ENCODE measurements around the gene PITPNM1. TPM values are rescaled to one million over a fixed set of nuclear protein-coding genes. Genes with fewer than 3 reads are reported as not detected.
"Not testable (repeated sequence)": the region's sequence is repeated elsewhere in the genome, so short reads cannot be mapped to it uniquely, and the experiment has no call there.

PITPNM1 gene
- total and polyA plus RNA-seq, 7 donors = 3.2 to 69.1 (median 16.0) TPM

DNA sequence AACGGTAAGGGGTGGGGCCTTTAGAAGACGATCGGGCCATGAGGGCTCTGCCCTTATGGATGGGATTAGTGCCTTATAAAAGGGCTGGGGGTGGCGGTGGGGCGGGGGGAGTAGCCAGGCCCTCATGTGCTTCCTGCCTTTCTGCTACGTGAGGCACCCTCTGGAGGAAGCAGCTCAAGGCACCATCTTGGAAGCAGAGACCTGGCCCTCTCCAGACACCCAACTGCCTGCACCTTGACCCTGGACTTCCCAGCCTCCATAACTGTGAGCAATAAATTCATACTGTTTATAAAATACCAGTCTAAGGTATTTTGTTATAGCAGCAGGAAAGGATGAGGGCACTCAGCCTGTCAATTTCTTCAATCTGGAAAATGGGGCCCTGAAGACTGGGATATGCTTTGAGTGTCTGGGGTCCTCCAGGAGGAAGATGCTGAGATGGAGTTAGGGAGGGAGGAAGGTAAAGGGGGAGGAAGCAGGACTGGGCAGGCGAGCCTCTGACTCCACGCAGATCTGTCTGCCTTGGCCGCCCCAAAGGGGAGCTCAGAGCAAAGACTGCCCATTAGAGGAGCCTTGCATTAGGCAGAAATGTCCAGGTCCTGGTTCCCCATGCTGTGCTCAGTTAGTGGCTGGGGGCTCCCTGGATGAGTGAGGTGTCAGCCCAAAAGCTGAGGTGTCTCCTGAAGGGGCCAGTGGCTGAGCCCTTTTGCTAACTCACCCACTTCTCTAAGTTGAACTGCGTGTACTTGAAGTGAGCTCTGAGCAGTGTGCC, 12.8 kb upstream of the PITPNM1 start:
- intact Hi-C loops (cut with DNase I) = no loop called here
- Histone ChIP-seq H3K4me3 (no peak overlapping the region), H3K27me3 (peaks cover 0 to 8% (median 0%) of the 10 kb centered on the region in 3 donors), H3K36me3 (no peaks in the 10 kb centered on the region), H3K9me3 (no peaks in the 10 kb centered on the region), H3K27ac (no peak overlapping the region), H3K4me1 (no peaks in the 10 kb centered on the region)
- WGBS, 2 donors = 88 to 91% methylated on average over 10 of the region's 10 CpGs
- DNase-seq = peak; percentile 54
- TF ChIP-seq POLR2A (IDR thresholded peaks at IDR 0.05) (no peak), POLR2AphosphoS5 (IDR thresholded peaks at IDR 0.05) (no peak), EP300 (IDR thresholded peaks at IDR 0.05) (no peak)
- TF ChIP-seq, protein P1, sequence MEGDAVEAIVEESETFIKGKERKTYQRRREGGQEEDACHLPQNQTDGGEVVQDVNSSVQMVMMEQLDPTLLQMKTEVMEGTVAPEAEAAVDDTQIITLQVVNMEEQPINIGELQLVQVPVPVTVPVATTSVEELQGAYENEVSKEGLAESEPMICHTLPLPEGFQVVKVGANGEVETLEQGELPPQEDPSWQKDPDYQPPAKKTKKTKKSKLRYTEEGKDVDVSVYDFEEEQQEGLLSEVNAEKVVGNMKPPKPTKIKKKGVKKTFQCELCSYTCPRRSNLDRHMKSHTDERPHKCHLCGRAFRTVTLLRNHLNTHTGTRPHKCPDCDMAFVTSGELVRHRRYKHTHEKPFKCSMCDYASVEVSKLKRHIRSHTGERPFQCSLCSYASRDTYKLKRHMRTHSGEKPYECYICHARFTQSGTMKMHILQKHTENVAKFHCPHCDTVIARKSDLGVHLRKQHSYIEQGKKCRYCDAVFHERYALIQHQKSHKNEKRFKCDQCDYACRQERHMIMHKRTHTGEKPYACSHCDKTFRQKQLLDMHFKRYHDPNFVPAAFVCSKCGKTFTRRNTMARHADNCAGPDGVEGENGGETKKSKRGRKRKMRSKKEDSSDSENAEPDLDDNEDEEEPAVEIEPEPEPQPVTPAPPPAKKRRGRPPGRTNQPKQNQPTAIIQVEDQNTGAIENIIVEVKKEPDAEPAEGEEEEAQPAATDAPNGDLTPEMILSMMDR (IDR thresholded peaks at IDR 0.05) = no peak

DNA sequence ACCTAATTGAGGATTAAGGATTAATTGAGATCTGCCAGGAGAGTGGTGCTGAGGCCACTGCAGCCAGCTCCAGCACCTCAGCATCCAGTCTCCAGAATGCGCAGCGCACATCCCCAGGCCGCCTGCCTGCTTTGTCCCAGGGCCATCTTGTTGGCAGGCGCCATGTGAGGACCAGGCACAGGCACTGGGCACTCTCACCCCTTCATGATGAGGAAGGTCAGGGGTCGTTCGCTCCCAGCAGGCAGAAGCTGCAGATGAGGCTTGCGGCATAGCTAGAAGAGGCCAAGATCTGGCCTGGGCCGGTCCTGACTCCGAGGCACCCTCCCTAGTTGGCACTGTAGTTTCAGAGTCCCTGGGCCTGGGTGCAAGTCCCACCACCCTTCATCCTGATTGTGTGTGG, 11.6 kb upstream of the PITPNM1 start:
- DNase-seq = peak; percentile 60
- Histone ChIP-seq H3K4me1 (no peaks in the 10 kb centered on the region), H3K27me3 (peaks cover 0 to 12% (median 3%) of the 10 kb centered on the region in 3 donors), H3K27ac (no peak overlapping the region), H3K4me3 (no peak overlapping the region), H3K36me3 (no peaks in the 10 kb centered on the region), H3K9me3 (no peaks in the 10 kb centered on the region)
- intact Hi-C loops (cut with DNase I) = no loop called here
- TF ChIP-seq EP300 (IDR thresholded peaks at IDR 0.05) (no peak), POLR2A (IDR thresholded peaks at IDR 0.05) (no peak), POLR2AphosphoS5 (IDR thresholded peaks at IDR 0.05) (no peak)
- TF ChIP-seq, protein P1 (IDR thresholded peaks at IDR 0.05) = no peak
- 95% methylated on average over 9 of the region's 9 CpGs for WGBS, 2 donors

- Histone ChIP-seq H3K4me1 (peaks cover 0 to 2% (median under 1%) of the 10 kb centered on the region in 4 donors), H3K27ac (no peak overlapping the region), H3K9me3 (no peaks in the 10 kb centered on the region), H3K36me3 (no peaks in the 10 kb centered on the region), H3K27me3 (peaks cover 0 to 15% (median 3%) of the 10 kb centered on the region in 3 donors), H3K4me3 (no peak overlapping the region)
- 82 to 87% methylated on average over 7 of the region's 7 CpGs for WGBS, 2 donors
- intact Hi-C loops (cut with DNase I) = no loop called here
- no peak for TF ChIP-seq EP300 (IDR thresholded peaks at IDR 0.05)
- no peak for TF ChIP-seq POLR2A (IDR thresholded peaks at IDR 0.05)
- no peak for TF ChIP-seq POLR2AphosphoS5 (IDR thresholded peaks at IDR 0.05)
- TF ChIP-seq, protein P1 (IDR thresholded peaks at IDR 0.05) = no peak
- DNase-seq = no peak
Observed at GRCh38 chr11:67514116-67514515, 9.0 kb upstream of the PITPNM1 start.

- H3K36me3 ChIP-seq; H3K4me3 ChIP-seq; H3K27ac ChIP-seq; H3K9me3 ChIP-seq; intact Hi-C loops (cut with DNase I): not testable (repeated sequence)
- Histone ChIP-seq H3K27me3 (peaks cover 0 to 15% (median 3%) of the 10 kb centered on the region in 3 donors), H3K4me1 (peaks cover 0 to 21% (median 17%) of the 10 kb centered on the region in 4 donors)
- peak; percentile 38 for DNase-seq
- WGBS, 2 donors = 85 to 91% methylated on average over 4 of the region's 4 CpGs
Observed at GRCh38 chr11:67511558-67511957, 6.4 kb upstream of the PITPNM1 start.

DNA sequence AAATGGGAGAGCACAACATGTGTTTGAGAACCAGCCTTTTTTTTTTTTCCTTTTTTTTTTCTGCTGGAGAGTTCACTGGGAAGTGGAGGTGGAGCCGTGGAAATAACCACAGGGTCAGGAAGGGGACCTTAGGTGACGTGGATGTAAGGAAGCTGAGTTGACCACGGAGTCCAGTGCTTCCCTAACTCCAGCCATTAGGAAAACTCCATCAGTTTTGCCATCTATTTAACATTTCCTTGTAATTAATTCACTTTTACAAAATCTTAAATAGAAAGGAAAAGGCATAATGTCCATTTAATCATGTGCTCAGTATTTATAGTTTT, 4.8 kb upstream of the PITPNM1 start:
- Histone ChIP-seq H3K36me3 (peaks cover 0 to 7% (median 0%) of the 10 kb centered on the region in 4 donors), H3K27me3 (peaks cover 0 to 18% (median 6%) of the 10 kb centered on the region in 3 donors), H3K27ac (no peak overlapping the region), H3K9me3 (no peaks in the 10 kb centered on the region), H3K4me1 (peaks cover 0 to 37% (median 33%) of the 10 kb centered on the region in 4 donors), H3K4me3 (no peak overlapping the region)
- 52 to 75% methylated on average over 3 of the region's 3 CpGs for WGBS, 2 donors
- TF ChIP-seq EP300 (IDR thresholded peaks at IDR 0.05) = no peak
- TF ChIP-seq, protein P1 (IDR thresholded peaks at IDR 0.05) = no peak
- no peak for DNase-seq
- intact Hi-C loops (cut with DNase I) = no loop called here

Measured in sigmoid colon (tissue), 7 donors.